HG03571 (cell line): Measurements from ENCODE around the gene MLKL.
A peak's percentile ranks its signal among the peaks of the same experiment; 100 is the strongest.

Source experiments
- ATAC-seq: cut with Tn5 transposase; IDR thresholded peaks from one replicate; pipeline ENCODE4 v1.9.1; 2021; ENCODE audit not compliant: unreplicated experiment

MLKL gene

GRCh38 chr16:74700438-74701225, at the start of gene MLKL:
MLKL (minus strand) TSS chr16:74700862; CDS start chr16:74695757, 5,105 bp downstream.
- ATAC-seq: peak; percentile 37

DNA sequence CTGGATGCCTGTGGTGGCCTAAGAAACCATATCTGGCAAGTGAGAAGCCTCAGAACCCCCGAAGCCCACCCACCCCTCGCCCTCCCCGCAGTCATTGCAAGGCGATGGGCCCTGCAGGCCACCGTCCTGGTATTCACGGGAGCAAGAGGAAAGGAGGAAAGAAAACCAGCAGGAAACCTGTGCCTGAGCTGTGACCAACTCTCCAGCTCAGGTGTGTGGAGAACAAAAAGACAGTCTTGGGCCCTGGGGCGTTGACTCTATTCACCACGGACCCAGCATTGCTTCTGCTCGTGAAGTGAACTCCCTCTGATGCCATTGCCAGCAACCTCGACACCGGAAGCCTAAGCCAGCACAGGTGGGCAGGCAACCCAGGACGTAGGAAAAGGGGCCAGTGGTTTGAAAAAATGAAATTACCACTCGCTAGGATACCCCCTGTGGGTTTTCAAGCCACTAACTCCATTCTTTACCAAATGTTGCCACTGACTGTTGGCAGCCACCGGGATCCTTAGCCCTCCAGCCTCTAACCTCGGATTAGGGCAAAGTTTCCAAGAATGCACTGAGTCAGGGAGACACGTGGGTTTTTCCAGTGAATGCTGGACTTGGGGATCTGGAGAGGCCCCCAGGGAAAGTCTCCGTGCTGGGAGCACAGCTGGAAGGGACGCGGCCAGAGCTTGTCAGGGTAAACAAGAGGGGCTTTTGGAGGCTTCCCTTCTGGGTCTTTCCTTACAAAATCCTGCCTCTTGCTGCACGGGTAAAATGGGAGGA, 48.8 kb upstream of the MLKL start:
- no peak for ATAC-seq

DNA sequence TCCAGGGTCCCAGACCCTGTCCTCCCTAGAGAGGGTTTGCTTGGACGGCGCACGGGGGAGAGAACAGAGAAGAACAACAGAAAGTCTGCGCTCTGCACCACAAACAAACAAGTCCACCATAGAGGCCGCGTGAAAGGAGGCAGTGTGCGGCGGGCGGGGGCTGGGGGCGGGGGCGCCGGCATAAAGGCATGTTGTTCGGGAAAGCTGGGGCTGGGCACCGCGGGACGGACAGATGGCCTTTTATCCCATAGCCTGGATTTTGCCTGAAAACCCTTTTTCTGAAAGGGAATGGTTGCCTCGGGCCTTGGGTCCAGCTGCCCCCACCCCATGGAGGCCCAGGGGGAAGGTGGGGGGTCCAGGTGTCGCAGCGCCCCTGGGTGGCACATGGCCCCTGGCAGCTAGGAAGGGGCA, 48.0 kb upstream of the MLKL start:
- ATAC-seq: no peak

GRCh38 chr16:74747716-74748615, 47.3 kb upstream of the MLKL start:
- no peak for ATAC-seq

DNA sequence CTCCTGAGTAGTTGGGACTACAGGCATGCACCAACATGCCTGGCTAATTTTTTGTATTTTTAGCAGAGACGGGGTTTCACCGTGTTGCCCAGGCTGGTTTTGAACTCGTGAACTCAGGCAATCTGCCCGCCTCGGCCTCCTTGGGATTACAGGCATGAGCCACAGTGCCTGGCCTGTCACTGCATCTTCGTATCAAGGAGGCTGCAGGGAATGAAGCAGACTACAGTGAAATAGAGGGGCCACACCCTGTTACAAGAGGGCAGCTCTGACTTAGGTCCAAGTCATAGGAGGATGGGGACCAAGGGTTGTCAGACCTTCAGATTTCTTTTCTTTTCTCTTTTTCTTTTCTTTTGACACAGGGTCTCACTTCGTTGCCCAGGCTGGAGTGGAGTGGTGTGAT, 45.3 kb upstream of the MLKL start:
- no peak for ATAC-seq

DNA sequence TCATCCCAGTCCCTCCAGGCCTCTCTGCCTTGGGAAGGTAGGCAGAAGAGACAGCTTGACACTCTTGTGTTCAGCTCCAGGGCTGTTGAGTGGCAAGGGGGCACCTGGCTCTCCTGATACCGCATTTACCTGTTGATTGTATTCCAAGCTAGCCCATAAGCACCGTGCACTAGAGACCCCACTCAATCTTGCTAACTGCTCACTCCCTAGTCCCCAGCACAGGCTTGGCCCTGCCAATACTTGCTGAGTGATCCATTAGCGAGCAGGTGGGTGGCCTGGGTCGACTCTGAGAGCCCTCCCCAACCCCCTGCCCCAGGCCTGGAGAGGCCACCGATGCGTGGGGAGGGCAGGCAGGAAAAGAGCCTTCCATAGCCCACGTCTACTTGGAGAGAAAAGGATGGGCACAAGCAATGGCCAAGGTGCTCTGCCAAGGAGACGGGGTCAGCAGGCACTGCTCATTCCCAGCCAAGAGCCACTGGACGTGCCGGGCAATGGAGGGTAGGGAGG, 44.5 kb upstream of the MLKL start:
- no peak for ATAC-seq

- no peak for ATAC-seq
Measured at GRCh38 chr16:74744566-74744965, 43.9 kb upstream of the MLKL start.

DNA sequence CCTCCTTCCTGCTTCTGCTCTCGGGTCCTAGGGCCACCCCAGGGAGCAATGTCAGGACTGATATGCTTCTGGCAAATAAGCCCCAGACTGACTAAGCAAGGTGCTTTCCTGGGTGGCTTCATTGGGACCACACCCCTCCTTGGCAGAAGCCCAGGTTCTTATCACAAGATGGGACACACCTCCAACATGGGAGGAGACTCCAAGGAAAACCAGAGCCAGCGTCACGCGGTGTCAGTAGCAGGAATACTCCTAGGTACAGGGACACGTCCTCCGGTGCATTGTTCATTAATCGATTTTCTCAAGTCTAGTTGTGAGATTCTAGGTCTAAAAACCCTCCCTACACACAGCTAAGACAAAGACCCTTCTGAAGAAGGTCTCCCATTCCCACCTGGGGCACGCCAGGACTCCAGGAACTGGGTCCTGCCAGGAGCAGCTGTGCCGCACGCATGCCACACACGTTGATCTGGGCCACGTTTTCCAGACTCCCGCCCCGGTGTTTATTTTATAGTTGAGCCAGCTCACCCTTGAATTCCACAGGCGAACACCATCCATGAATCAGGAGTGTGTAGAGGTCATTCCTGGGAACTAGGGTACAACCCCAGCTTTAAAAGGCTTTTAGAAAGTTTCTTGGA, 43.1 kb upstream of the MLKL start:
- no peak for ATAC-seq

GRCh38 chr16:74743045-74743667, 42.5 kb upstream of the MLKL start:
- no peak for ATAC-seq

DNA sequence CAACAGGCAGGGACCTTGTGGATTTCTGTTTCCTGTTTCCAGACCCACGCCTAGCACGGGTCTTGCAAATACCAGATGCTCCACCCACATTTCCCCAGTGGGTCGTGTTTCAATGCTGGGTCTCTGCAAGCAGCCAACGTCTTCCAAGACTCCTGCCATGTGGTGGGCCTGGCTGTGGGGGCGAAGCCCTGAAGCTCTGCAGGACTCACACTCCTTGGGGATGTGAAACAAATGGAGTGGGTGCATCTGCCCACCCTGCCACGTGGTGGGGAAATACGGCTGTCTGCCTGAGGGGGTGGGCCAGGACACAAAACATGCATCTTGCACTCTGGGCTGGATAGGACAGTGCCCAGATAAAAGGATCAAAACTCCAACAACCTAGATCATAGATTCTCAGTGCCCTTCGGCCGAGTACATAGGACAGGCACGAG, 41.4 kb upstream of the MLKL start:
- no peak for ATAC-seq

- ATAC-seq: no peak
Measured at GRCh38 chr16:74740795-74741304, 40.2 kb upstream of the MLKL start.

DNA sequence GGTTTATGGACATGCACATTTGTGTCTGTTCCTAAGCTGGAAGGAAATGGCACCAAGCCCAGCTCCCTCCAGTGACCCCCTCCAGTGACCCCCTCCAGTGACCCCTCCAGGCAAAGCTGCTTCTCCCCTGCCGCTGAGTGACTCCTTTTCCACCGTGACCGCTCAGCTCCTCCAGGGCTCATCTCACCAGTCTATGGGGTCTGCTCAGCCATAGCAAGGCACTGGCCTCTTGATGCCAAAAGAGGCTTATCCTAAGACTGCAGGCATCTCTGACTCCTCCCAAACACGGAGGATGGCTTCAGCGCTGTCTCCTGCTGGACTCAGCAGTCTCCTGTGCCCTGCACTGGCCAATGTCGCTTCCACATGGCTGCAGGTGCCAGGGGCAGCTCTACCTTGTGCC, 38.6 kb upstream of the MLKL start:
- ATAC-seq: no peak

DNA sequence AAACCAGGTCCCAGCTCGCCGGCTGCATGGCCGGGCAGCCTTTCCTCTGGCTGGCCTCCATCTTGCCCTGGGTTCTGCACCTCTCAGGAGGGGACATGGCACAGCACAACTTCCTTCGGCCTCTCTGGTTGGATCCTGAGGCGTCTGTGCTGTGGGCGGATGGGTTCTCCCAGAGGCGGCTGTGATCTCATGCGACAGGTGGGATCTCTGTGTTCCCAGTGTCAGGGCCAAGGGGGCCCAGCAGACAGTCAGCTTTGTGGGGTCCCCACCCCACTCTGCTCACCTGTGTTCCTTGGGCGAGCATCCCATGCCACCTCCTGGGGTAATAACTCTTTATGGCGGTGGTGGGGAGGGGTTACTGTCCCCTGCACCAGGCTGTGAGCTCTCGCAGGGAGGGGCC, 38.2 kb upstream of the MLKL start:
- no peak for ATAC-seq

- no peak for ATAC-seq
Measured at GRCh38 chr16:74738113-74738541, 37.5 kb upstream of the MLKL start.

- ATAC-seq: no peak
Measured at GRCh38 chr16:74737521-74737920, 36.9 kb upstream of the MLKL start.

DNA sequence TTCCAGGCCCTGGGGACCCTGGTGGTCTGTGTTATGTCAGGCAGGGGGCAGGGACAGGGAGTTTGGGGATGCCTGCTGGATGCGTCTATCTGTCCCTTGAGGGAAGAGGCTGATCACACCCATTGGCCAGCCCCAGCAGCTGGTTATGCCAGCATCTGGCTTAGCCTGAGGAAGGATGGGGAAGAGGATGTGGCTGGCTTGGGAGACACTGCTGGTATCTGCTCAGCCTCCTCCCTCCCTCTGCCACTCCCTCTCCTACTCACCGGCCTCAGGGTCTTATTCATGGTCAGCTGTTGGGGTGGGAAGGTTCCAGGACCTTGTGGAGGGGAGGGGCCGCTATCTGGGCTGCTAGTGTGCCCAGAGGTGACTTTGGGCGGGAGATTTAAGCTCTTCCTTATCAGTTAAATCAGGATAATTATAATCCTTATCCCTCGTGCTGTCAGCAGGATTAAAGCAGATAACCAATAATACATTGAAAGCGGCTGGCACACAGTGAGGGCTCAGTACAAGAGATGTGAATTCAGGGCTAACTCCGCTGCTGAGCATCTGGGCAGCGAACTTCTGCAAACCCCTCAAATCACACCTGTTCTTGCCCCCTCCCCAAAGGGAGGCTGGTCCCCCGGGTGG, 36.0 kb upstream of the MLKL start:
- no peak for ATAC-seq

DNA sequence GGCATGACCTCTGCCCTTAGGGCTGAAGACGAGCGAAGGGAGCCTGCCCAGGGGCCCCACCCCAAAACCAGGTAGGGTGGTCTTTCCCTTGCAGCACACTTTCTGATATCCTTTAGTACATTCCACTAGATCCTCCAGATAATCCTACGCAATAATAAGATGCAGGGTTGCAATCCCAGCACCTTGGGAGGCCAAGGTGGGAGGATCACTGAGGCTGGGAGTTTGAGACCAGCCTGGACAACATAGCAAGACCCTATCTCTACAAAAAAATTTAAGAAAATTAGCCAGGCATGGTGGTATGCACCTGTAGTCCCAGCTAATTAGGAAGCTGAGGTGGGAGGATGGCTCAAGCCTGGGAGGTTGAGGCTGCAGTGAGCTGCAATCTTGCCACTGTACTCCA, 34.9 kb upstream of the MLKL start:
- ATAC-seq: no peak

GRCh38 chr16:74735162-74735452, 34.4 kb upstream of the MLKL start:
- no peak for ATAC-seq

GRCh38 chr16:74734361-74735161, 33.9 kb upstream of the MLKL start:
- no peak for ATAC-seq
